ENCODE measurements around the gene PALM3. TPM values are rescaled to one million over a fixed set of nuclear protein-coding genes. Genes with fewer than 3 reads are reported as not detected.
"Not testable (repeated sequence)": the region's sequence is repeated elsewhere in the genome, so short reads cannot be mapped to it uniquely, and the experiment has no call there.

PALM3 gene
- total RNA-seq, 2 experiments from 2014 or later = not detected

- DNase-seq (peak; percentile 85), ATAC-seq (peak; percentile 97)
- H3K36me3 Mint-ChIP-seq (ENCODE audit: low read depth) = peaks cover 60% of the 10 kb centered on the region
- H3K4me1 Mint-ChIP-seq (ENCODE audit: low read depth) = peaks cover 13% of the 10 kb centered on the region
- ChIA-PET CTCF (interaction anchor here (0.6 to 6.6 kb wide), 31 partner anchors 11 to 220 kb away, joined by 3 to 69 read pairs (median 4); partner anchors contain the start of genes IL27RA, MISP3 and PALM3), POLR2A (interaction anchor here (0.9 kb wide), 1 partner anchor 22 kb away, joined by 3 read pairs; no protein-coding TSS in a partner anchor)
- H3K9me3 Mint-ChIP-seq = no peaks in the 10 kb centered on the region
- no peak overlapping the region for H3K4me3 Mint-ChIP-seq
- H3K27me3 Mint-ChIP-seq = no peaks in the 10 kb centered on the region
- TF ChIP-seq CTCF (IDR thresholded peaks at IDR 0.05) = peak; percentile 96
- H3K27ac Mint-ChIP-seq = no peak overlapping the region
- intact Hi-C loops (cut with micrococcal nuclease) = no loop called here
These were observed 13.3 kb downstream of the PALM3 start for GRCh38 chr19:14048443-14049153.

- H3K27ac Mint-ChIP-seq; intact Hi-C loops (cut with micrococcal nuclease); H3K9me3 Mint-ChIP-seq; ATAC-seq; POLR2A ChIA-PET; DNase-seq; H3K27me3 Mint-ChIP-seq; H3K4me3 Mint-ChIP-seq: not testable (repeated sequence)
- Mint-ChIP-seq H3K36me3 (ENCODE audit: low read depth) (peaks cover 60% of the 10 kb centered on the region), H3K4me1 (ENCODE audit: low read depth) (peaks cover 14% of the 10 kb centered on the region)
- CTCF ChIA-PET = interaction anchor here (0.6 to 6.6 kb wide), 29 partner anchors 11 to 219 kb away, joined by 3 to 69 read pairs (median 4); partner anchors contain the start of genes IL27RA, MISP3 and PALM3
These were observed 14.0 kb downstream of the PALM3 start for GRCh38 chr19:14047866-14048265.

GRCh38 chr19:14042659-14043608, 18.9 kb downstream of the PALM3 start:
- H3K4me3 Mint-ChIP-seq; H3K27me3 Mint-ChIP-seq; H3K9me3 Mint-ChIP-seq; intact Hi-C loops (cut with micrococcal nuclease): not testable (repeated sequence)
- Mint-ChIP-seq H3K4me1 (ENCODE audit: low read depth) (peaks cover 15% of the 10 kb centered on the region), H3K36me3 (ENCODE audit: low read depth) (peaks cover 48% of the 10 kb centered on the region), H3K27ac (peak overlapping the region; percentile 70)
- ATAC-seq (peak; percentile 62), DNase-seq (peak; percentile 55)
- POLR2A ChIA-PET = interaction anchor here (1.2 kb wide), 1 partner anchor 11 kb away, joined by 5 read pairs; the partner anchor contains the start of gene IL27RA
- CTCF ChIA-PET = interaction anchor here (0.8 to 2.1 kb wide), 14 partner anchors 9 to 161 kb away, joined by 3 to 12 read pairs (median 4); partner anchors contain the start of genes IL27RA, MISP3 and RLN3
- peak; percentile 58 for TF ChIP-seq CTCF (IDR thresholded peaks at IDR 0.05)

GRCh38 chr19:14039181-14039580, 22.7 kb downstream of the PALM3 start:
- Mint-ChIP-seq H3K27me3 (no peaks in the 10 kb centered on the region), H3K36me3 (ENCODE audit: low read depth) (peaks cover 36% of the 10 kb centered on the region)
- intact Hi-C loops (cut with micrococcal nuclease) = loop anchor here (10.0 kb wide), 1 partner anchor 154 kb away; no protein-coding TSS in a partner anchor

More at GRCh38 chr19:14039181-14039580, 22.7 kb downstream of the PALM3 start:
- POLR2A ChIA-PET = no interaction called here
- no peak overlapping the region for H3K27ac Mint-ChIP-seq
- peaks cover 18% of the 10 kb centered on the region for H3K4me1 Mint-ChIP-seq (ENCODE audit: low read depth)
- no peak overlapping the region for H3K4me3 Mint-ChIP-seq
- no peak for ATAC-seq
- CTCF ChIA-PET = interaction anchor here (1.5 kb wide), 1 partner anchor 123 kb away, joined by 3 read pairs; no protein-coding TSS in a partner anchor
- no peak for TF ChIP-seq CTCF (IDR thresholded peaks at IDR 0.05)
- no peaks in the 10 kb centered on the region for H3K9me3 Mint-ChIP-seq
- no peak for DNase-seq
